Measurements from ENCODE around the gene DISP2.

Gene DISP2

DNA sequence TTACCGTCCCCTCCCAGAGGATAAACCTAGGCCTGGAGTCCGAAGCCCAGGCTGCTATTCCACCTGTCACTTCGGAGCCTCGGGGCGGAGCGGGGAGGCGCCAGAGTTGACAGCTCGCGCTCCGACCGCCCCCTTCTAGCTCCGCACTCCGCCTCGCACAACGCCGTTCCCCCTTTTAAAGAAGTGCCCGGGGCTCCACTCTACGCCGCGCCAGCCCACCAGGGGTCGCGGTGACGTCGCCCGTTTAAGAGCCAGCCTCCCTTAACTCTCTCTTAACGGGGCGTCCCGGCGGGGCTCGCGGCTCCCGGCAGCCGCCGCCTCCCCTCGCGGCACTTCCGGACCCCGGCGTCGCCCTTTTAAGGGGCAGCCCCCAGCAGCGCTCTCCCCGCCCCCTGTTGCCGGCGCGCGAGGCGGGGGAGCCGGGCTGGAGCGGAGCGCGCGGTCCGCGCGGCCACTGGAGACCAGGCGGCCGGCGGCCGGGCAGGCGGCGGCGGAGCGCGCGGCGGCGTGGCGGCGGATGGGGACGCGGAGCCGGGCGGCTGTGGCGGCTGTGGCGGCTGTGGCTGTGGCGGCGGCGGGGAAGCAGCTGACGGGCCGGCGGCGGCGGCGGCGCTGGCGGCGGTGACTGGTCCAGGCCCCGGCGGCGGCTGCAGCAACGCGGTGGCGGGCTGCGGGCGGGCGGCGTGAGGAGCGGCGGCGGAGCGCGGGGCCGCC is 34.6 kb upstream of the DISP2 start, which contains the start of gene INAFM2 (continued):
- TF ChIP-seq ZNF791 (tag by site-specific recombination; IDR thresholded peaks at IDR 0.05) (no peak), ZNF302 (tag by site-specific recombination; IDR thresholded peaks at IDR 0.05; ENCODE audit: low read depth) (no peak), OSR2 (tag by site-specific recombination; IDR thresholded peaks at IDR 0.05) (0 out of 2 replicates have a peak, but pooled peaks have one; percentile 10), ZNF24 (tag by site-specific recombination; IDR thresholded peaks at IDR 0.05) (0 out of 2 replicates have a peak, but pooled peaks have one; percentile 29), ZNF701 (tag by site-specific recombination; IDR thresholded peaks at IDR 0.05) (no peak), ZNF394 (tag by site-specific recombination; IDR thresholded peaks at IDR 0.05; ENCODE audit: borderline replicate concordance) (no peak), ZBTB48 (tag by site-specific recombination; IDR thresholded peaks at IDR 0.05) (peak; percentile 50; the same call in 1 of the 2 replicates), ZSCAN30 (tag by site-specific recombination; IDR thresholded peaks at IDR 0.05) (peak; percentile 30; the same call in 1 of the 2 replicates), ZBTB17 (tag by site-specific recombination; IDR thresholded peaks at IDR 0.05) (peak; percentile 62), ZEB2 (tag by site-specific recombination; IDR thresholded peaks at IDR 0.05) (peak; percentile 67; the same call in 1 of the 2 replicates), ZNF366 (tag by site-specific recombination; conservative IDR thresholded peaks at IDR 0.05) (peak; percentile 32), ZFP3 (tag by site-specific recombination; IDR thresholded peaks at IDR 0.05; ENCODE audit: low read depth) (no peak), ZNF146 (tag by site-specific recombination; IDR thresholded peaks at IDR 0.05) (no peak), ZNF843 (tag by site-specific recombination; IDR thresholded peaks at IDR 0.05) (peak; percentile 45; the same call in 1 of the 2 replicates), ZNF600 (tag by site-specific recombination; IDR thresholded peaks at IDR 0.05) (peak; percentile 42; the same call in 1 of the 2 replicates), MZF1 (tag by site-specific recombination; IDR thresholded peaks at IDR 0.05; ENCODE audit: borderline replicate concordance) (peak; percentile 64; the same call in 1 of the 2 replicates), SCRT2 (tag by site-specific recombination; IDR thresholded peaks at IDR 0.05) (peak; percentile 80), IKZF3 (tag by site-specific recombination; IDR thresholded peaks at IDR 0.05) (peak; percentile 48; the same call in 1 of the 2 replicates), ZNF423 (tag by site-specific recombination; IDR thresholded peaks at IDR 0.05) (peak; percentile 59; the same call in 1 of the 2 replicates), ZFP37 (tag by site-specific recombination; IDR thresholded peaks at IDR 0.05) (no peak), WT1 (tag by site-specific recombination; IDR thresholded peaks at IDR 0.05) (peak; percentile 90), ZNF426 (tag by site-specific recombination; IDR thresholded peaks at IDR 0.05) (no peak)
- TF ChIP-seq, protein P1, sequence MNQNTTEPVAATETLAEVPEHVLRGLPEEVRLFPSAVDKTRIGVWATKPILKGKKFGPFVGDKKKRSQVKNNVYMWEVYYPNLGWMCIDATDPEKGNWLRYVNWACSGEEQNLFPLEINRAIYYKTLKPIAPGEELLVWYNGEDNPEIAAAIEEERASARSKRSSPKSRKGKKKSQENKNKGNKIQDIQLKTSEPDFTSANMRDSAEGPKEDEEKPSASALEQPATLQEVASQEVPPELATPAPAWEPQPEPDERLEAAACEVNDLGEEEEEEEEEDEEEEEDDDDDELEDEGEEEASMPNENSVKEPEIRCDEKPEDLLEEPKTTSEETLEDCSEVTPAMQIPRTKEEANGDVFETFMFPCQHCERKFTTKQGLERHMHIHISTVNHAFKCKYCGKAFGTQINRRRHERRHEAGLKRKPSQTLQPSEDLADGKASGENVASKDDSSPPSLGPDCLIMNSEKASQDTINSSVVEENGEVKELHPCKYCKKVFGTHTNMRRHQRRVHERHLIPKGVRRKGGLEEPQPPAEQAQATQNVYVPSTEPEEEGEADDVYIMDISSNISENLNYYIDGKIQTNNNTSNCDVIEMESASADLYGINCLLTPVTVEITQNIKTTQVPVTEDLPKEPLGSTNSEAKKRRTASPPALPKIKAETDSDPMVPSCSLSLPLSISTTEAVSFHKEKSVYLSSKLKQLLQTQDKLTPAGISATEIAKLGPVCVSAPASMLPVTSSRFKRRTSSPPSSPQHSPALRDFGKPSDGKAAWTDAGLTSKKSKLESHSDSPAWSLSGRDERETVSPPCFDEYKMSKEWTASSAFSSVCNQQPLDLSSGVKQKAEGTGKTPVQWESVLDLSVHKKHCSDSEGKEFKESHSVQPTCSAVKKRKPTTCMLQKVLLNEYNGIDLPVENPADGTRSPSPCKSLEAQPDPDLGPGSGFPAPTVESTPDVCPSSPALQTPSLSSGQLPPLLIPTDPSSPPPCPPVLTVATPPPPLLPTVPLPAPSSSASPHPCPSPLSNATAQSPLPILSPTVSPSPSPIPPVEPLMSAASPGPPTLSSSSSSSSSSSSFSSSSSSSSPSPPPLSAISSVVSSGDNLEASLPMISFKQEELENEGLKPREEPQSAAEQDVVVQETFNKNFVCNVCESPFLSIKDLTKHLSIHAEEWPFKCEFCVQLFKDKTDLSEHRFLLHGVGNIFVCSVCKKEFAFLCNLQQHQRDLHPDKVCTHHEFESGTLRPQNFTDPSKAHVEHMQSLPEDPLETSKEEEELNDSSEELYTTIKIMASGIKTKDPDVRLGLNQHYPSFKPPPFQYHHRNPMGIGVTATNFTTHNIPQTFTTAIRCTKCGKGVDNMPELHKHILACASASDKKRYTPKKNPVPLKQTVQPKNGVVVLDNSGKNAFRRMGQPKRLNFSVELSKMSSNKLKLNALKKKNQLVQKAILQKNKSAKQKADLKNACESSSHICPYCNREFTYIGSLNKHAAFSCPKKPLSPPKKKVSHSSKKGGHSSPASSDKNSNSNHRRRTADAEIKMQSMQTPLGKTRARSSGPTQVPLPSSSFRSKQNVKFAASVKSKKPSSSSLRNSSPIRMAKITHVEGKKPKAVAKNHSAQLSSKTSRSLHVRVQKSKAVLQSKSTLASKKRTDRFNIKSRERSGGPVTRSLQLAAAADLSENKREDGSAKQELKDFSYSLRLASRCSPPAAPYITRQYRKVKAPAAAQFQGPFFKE (tag by site-specific recombination; IDR thresholded peaks at IDR 0.05; ENCODE audit: borderline replicate concordance): no peak
- TF ChIP-seq, protein P2, sequence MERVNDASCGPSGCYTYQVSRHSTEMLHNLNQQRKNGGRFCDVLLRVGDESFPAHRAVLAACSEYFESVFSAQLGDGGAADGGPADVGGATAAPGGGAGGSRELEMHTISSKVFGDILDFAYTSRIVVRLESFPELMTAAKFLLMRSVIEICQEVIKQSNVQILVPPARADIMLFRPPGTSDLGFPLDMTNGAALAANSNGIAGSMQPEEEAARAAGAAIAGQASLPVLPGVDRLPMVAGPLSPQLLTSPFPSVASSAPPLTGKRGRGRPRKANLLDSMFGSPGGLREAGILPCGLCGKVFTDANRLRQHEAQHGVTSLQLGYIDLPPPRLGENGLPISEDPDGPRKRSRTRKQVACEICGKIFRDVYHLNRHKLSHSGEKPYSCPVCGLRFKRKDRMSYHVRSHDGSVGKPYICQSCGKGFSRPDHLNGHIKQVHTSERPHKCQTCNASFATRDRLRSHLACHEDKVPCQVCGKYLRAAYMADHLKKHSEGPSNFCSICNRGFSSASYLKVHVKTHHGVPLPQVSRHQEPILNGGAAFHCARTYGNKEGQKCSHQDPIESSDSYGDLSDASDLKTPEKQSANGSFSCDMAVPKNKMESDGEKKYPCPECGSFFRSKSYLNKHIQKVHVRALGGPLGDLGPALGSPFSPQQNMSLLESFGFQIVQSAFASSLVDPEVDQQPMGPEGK (tag by site-specific recombination; IDR thresholded peaks at IDR 0.05): peak; percentile 78
- TF ChIP-seq, protein P3, sequence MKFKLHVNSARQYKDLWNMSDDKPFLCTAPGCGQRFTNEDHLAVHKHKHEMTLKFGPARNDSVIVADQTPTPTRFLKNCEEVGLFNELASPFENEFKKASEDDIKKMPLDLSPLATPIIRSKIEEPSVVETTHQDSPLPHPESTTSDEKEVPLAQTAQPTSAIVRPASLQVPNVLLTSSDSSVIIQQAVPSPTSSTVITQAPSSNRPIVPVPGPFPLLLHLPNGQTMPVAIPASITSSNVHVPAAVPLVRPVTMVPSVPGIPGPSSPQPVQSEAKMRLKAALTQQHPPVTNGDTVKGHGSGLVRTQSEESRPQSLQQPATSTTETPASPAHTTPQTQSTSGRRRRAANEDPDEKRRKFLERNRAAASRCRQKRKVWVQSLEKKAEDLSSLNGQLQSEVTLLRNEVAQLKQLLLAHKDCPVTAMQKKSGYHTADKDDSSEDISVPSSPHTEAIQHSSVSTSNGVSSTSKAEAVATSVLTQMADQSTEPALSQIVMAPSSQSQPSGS (tag by site-specific recombination; IDR thresholded peaks at IDR 0.05; ENCODE audit: low read depth): 0 out of 2 replicates have a peak, but pooled peaks have one; percentile 37
- TF ChIP-seq, protein P4, sequence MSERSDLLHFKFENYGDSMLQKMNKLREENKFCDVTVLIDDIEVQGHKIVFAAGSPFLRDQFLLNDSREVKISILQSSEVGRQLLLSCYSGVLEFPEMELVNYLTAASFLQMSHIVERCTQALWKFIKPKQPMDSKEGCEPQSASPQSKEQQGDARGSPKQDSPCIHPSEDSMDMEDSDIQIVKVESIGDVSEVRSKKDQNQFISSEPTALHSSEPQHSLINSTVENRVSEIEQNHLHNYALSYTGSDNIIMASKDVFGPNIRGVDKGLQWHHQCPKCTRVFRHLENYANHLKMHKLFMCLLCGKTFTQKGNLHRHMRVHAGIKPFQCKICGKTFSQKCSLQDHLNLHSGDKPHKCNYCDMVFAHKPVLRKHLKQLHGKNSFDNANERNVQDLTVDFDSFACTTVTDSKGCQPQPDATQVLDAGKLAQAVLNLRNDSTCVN (tag by site-specific recombination; optimal IDR thresholded peaks at IDR 0.05): peak; percentile 67
- TF ChIP-seq, protein P5, sequence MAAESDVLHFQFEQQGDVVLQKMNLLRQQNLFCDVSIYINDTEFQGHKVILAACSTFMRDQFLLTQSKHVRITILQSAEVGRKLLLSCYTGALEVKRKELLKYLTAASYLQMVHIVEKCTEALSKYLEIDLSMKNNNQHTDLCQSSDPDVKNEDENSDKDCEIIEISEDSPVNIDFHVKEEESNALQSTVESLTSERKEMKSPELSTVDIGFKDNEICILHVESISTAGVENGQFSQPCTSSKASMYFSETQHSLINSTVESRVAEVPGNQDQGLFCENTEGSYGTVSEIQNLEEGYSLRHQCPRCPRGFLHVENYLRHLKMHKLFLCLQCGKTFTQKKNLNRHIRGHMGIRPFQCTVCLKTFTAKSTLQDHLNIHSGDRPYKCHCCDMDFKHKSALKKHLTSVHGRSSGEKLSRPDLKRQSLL (tag by site-specific recombination; IDR thresholded peaks at IDR 0.05): 0 out of 2 replicates have a peak, but pooled peaks have one; percentile 40

All from HEK293 (cell line).